T-helper 2 cell treated with Interferon-gamma antibody and Interleukin-4, amounts not matched to agents 100 ng/mL and 5 ng/mL, for 36 hours (primary cell): ENCODE measurements around the gene PTPRM. TPM values are rescaled to one million over a fixed set of nuclear protein-coding genes. Genes with fewer than 3 reads are reported as not detected.

ENCODE experiments used
- intact Hi-C: fragments of 100-400 bp; cut with micrococcal nuclease; formaldehyde crosslinking; loops from one replicate; pipeline ENCODE4 v1.15.1; 2023
- total RNA-seq: library from RNA; stranded (reverse); gene quantifications from 2 replicates; pipeline ENCODE4 v1.2.3, GENCODE V29; 2022

Gene PTPRM
- total RNA-seq, 1 donor from 2014 or later: 6.9 TPM

DNA sequence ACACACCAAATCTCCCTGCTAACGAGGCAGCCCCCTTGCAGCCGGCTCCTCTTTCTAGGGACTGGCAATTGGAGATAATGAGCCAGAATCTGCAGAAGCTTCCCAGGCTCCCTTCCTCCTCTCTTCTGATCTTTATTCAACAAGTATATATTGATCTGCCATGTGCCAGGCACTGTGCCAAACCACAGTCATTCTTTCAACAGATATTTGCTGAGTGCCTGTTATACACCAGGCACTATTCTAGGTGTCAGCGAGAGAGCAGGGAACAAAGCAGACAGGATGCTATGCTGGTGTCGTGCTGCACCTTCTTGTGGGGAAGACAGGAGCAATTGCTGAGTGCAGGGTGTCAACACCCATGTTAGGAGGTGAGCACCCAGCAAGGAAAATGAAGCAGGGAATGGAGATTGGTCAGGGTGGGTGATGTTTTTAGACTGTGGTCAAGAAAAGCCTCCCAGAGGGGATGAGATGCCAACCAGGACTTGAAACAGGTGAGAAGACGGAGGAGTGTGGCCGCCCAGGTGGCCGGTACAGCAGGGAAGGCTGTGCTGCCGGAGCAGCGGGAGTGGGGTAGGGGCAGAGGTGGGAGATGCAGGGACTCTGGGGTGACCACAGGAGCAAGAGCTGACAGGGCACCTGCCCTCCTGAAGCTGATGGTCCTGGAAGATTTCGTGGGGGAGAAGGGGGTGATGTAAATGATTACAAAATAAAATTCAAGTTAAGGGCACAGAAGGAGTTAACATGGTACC is 734.5 kb downstream of the PTPRM start:
- intact Hi-C loops: no loop called here

DNA sequence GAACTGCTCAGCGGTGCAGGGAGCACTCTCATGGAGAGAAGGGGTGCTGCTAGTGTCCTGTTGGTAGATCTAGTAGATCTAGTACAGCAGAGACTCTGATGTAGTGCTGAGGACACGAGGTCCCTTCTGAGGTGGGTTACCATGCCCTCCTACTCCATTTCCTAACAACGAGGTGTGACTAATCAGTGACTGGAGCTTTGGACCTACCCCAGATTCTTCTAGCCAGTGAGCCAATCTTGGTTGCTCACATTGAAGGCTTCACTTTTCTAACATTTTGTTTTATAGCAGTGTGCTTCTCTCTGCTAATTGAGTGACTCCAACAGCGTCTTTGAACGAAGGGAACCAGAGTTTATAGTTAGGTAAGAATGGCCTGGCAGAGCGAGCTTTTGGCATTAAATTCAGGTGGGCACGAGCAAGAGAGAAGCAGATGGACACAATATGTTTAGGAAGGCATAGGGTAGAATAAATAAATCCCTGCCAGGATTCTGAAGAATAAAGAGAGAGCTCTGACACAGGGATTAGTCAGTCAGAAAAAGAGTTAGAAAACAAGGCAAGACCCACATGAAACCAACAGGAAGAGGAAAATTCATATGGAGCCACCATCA is 736.1 kb downstream of the PTPRM start:
- intact Hi-C loops: no loop called here

DNA sequence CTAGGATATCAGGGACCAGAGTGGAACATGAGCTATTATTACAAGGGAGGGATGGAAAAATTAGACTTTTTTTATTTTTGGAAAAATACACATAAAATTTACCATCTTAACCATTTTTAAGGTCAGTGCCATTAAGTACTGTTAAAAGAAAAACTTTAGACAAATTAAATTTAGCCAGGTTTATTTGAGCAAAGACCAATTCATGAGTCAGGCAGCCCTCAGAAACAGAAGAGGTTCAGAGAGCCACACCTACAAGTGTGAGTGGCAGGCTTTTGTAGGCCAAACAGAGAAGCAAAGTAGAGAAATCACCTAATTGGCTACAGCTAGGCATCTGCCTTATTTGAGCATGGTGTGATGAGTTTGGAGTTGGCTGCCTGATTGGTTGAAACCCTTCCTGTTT is 740.8 kb downstream of the PTPRM start:
- intact Hi-C loops: no loop called here

DNA sequence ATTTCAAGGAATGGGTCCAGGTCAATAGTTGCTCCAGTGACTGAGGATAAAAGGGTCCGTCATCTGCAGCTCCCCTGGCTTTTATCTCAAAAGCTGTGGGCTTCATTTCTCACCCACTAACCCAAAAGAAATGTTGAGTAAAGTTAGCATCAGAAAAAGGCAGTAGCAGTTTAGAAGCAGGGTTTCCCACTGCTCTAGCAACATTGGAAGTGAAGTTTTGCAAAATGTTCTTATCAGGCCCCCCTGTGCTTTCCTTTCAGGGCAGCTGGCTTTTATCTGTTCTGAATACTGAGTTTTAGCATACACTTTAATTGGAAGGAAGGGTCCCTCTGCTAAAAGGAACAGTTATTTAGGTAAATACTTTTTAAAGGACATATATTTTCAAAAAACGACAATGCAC is 745.9 kb downstream of the PTPRM start:
- intact Hi-C loops: no loop called here

DNA sequence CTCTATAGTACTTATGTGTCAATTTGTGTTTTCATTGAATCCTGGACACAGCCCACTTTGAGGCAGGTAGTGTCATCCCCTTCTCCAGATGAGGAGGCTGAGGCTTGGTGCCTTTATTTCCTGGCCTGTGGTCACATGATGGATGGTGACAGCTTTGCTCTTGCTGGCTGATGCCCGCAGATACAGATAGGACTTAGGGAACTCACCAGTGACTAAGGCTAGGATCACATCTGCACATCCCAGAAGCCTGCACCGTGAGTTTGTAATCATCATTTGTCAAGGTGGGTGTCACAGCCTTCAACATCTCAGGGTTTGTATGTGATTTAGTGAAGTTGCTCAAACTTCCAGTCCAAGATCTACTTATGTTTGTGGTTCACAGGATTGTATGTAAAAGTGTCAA is 747.0 kb downstream of the PTPRM start:
- intact Hi-C loops: no loop called here

DNA sequence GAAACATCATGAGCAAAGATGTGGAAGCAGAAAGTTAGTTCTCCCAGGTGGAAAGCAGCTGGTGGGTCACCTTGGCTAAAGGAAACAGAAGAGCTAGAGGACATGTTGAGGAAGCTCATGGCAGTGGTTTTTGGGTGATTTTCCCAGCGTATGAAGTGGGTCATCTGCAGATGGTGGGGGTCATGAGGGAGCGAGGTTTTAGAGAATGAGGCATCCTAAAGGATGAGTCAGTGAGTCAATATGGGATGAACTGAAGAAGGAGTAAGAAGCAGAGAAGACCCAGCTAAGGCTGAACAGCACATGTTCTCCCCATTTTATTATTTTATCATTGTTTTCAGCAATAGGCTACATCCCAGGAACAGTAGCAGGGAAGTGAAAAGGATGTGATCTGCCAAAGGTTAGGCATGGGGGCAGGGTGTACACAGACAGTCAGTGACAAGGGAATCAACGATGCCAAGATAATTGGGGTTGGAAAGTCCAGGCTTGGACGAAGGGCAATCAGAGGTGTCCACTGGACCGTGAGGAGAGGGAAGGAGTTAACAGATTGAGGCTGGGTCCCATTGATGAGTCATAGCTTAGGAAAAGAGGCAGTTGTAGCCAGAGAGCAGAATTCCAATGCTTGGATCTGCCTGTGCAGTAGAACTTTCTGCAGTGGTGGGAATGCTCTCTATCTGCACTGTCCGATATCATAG is 752.8 kb downstream of the PTPRM start:
- intact Hi-C loops: no loop called here

DNA sequence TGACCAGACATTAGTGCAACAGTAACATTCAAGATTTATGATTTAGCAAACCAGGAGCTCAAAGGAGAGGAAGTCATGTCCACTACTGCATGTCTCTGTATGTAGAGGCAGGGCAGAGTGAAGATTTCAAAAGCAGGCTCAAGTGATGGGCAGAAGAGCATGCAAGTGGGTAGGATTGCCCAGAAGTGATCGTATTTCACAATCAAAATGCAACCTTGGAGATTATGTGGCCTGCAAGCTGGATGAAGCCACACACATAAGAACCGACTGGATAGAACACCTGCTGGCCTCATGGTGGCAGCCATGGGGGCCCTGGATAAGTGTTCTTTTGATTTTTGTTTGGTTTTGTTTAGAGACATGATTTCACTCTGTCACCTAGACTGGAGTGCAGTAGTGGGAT is 755.4 kb downstream of the PTPRM start:
- intact Hi-C loops: no loop called here

DNA sequence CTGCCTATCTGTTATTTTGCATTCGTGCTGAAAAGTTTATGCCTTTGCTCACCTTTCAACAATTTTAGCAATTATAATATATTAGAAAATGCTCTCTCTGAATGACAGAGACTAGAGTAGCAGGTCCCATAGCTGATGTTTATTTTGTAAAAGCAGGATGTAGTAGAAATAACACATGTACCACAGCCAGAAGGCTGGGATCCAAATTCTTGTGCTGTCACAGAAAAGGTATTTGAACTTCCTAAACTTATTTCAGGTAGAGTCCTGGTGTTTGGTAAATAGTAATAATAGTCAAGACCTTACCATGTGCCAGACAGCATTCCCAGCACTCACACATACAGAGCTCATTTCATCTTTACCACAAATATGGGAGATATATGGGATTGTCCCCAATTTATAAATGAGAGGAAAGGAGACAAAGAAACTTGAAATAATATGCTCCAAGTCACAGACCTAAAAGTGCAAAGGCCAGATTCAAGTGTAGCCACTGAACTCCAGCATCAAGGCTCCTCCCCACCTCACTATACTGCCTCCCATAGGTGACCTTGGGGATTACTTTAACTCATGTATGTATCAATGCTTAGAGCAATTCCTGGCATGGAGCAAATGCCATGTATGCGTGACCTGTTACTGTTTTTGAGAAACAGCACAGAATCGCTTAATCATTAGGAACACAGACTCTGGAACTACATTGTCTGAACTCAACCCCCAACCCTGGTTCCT is 757.4 kb downstream of the PTPRM start:
- intact Hi-C loops: no loop called here

DNA sequence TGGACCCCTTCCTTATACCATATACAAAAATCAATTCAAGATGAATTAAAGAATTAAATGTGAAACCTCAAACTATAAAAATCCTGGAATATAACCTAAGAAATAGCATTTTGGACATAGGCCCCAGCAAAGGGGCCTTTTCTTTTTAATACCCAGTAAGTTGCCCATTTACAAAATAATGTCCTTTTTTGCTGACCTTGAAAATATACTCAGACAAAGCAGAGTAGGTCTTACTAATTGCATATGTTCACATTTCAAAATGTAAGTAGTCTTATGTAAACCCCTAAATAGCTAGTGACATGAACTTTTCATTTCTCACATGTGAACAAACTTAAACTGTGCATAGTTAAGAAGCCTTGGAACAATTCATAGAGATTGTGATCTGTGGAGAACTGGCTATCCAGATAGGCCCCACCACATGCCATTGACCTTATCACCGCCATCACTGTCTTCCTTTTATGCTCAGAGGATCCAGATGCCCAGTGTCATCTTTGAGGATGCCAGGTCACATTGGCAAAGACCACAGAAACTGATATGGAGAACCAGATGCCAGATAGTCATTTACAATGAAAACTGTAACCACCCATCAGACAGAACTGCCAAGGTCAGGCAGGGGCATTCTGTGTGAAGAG is 759.8 kb downstream of the PTPRM start:
- intact Hi-C loops: no loop called here

DNA sequence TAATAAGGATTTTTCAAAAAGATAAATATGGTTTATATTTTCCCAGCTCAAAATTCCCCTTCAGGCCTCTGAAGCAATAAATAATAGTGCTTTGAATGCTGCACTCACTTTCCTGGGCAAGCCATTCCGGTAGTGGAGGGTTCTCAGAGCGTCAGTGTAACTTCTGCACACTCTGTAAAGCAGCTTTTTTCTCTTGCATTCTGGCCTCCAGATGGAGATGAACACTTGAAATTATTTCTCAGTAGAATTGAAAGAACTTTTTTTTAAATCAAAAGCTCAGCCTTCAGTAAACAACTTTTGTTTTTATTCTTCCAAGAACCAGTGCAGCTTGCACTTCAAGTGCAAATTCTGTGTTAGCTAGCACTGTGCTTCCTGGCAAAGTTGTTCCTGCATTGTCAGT is 761.0 kb downstream of the PTPRM start:
- intact Hi-C loops: no loop called here

DNA sequence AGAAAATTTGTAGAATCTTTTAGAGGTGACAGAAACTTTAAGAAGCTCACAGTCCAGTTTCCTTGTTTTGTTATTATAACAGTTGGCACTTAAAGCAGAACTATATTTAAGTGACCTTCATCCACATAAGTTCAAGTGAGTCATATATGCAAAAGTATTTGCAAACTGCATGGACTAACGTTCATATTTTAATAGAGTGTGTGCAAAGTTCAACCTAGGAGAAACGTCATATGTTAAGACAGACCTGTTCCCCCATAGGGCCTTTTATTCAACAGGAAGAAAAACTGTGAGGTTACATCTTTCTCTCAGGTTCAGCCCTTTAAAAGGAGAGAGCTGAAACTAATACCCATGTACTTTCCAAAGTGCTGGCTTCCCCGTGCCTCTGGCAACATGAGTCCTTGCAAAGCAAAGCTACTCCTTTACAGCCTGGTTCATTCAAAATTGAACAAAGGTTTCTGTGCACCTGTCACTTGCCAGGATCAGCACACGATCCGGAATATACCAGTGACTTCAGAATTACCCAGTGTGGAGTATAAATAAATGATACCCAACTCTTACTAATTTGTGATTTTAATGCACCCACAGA is 762.2 kb downstream of the PTPRM start:
- intact Hi-C loops: no loop called here

DNA sequence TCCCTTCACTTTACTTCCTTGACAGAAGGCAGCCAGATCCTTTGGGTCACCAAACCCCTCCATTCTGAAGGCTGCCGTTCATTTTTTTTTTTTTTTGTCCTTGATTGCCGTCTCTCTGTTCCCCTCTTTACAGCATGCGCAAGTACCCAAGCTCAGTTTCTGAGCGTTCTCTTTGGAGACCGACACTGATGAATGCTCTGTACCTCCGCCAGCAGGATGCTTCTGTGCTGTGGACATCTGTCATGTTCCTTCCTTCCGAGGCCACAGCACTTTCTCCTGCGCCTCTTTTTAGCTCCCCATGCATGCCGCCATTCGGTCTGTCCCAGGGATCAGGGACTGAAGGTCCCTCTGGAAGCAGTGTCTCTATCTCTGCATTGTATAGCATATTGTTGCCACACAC is 763.5 kb downstream of the PTPRM start:
- intact Hi-C loops: no loop called here

DNA sequence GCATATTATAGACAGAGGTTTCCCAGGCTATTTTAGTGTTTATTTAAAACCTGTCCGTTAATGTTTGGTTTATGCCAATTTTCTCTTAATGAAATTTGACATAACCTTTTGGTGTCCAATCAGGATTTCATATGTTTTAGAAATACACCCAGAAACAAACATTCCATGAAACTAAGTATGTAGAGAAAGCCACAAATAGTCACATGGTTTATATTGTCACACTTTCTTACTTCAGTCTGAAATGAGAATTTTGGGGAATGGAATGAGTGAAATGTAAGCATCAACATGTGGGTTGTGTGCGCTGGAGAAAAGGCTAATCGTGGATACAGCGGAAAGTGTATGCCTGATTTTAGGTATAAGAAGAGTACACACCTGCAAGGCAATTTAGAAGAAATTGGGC is 765.2 kb downstream of the PTPRM start:
- intact Hi-C loops: no loop called here

DNA sequence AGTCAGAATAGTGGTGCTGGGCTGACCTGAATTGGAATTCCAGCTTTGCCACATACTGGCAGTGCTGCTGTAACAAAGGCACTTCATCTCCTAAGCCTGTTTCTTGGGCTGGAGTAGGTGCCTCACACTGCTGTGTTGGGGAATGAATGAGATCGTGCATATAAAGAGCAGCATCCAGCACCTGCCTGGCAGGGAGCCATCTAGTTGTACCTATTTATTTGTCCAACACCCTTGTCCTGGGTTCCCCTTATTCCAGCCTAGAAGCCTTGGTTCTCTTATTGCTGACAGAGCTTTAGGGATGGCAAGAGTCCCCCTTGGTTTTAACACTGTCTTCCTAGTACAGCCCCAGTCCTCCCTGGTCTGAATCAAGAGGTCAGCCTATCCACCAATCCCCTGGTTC is 766.8 kb downstream of the PTPRM start:
- intact Hi-C loops: no loop called here

DNA sequence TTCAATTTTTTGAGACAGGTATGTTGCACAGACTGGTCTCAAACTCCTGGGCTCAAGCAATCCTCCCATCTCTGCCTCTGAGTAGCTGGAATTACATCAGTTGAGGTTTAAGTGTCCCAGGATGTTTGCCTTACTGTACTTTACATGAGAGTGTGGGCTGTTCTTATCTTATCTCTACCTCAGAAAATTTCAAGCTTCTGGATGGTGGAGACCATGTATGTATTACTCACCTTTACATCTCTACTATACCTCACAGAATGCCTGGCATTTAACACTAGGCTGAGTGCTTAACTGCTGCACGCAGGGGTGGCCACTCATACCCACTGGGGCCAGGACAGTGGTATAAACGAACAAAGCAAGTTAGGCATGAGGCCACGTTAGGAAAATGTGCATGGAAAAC is 770.1 kb downstream of the PTPRM start:
- intact Hi-C loops: no loop called here

DNA sequence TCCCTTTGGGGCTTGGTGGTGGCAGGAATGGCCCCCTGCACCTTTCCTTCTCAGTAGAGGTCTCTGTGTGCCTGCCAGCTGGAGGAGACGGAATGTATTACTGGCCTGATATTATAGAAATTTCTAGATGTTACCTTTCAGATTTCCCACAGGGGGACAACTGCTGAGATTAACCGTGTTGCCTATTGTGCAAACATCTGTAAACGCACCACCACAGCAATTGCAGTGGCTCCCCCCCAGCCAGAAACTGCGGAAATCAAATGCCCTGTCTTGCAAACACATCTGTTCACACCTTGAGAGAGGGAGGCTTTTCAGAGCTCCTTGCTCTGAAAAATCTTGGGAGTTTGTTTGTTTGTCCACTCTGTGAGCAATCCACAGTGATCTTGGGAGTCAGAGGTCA is 772.1 kb downstream of the PTPRM start:
- intact Hi-C loops: no loop called here

DNA sequence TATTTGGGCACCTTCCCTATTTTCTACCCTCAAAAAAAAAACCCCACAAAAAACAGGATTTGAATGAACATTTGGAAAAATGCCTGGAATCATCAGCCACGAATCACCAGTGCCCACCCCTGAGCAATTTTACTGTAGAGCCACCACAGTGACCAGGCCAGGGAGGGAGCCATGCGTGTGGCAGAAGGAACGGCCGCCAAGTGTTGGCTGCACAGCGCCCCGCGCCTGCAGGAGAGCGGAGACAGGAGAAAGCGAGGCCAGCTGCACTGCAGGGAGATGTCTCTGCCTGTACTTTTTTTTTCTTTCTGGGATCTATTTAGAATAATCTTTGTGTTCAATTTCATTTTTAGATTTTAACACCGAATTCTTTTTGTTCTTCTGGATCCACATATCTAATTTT is 772.8 kb downstream of the PTPRM start:
- intact Hi-C loops: no loop called here

DNA sequence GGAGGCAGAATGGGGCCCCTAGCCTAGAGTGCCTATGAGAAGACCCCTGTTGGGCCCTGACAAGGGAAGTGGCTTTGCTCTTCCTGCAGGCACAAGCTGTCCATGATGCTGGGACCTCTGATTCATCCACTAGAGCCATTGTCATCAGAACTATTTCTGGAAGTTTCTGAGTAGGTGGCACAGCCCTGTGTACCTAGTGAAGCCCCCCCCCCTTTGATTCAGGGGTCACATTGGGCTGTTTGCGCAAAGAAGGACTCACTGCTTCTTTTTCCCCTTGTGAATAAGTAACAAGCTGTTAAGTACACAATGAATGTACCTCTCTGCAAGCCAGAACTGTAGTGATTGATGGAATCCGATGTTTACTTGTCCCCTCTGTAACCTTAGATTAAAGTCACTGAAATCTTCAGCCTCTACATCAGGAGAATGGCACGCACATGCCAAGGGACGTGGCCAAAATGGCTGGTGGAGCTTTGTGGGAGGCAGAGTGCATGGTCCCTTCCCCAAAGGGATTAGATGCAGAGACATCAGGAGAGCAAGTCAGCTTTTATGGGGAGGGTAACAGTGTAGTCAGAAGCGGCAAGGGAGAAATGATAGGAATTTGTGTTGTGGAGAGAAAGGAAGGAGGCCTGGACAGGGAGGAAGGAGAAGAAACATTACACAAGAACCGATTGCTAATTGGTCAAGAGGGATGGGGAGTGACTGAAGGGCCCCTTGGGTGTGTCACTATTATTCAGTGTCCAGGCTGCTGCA is 774.5 kb downstream of the PTPRM start:
- intact Hi-C loops: no loop called here

DNA sequence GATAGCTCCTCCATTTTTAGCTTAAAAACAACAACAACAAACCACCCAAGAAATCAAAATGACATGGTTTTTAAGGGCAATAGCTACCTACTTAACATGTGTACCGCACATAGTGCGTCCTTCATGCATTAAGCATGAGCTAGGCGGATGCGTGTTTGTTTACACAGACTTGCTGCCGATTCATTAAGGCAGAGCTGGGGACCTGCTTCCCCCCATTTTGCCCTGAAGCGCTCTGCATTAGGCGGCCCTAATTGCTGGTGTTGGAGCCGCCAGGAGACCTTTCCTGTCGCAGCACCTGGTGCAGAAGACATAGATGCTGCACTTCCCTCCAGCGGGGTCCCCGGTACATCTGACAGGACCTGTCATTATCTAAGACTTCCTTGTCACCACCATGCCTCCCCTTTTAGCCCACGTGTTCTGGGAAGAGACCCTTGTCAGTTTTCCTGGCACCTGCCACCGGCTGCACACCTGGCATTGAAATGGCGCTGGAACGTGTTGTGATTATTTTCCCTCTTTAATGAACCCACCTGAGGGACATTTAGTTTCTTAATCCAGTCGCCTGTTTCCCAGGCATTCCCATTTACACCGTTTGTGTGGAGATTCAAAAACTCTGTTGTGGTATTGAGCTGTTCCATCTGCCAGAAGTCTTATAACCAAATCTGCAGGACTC is 781.1 kb downstream of the PTPRM start:
- intact Hi-C loops: no loop called here
